ENCODE data around the gene SNX27. TPM values are rescaled to one million over a fixed set of nuclear protein-coding genes. Genes with fewer than 3 reads are reported as not detected.

Gene SNX27
- total RNA-seq, 1 donor from 2014 or later: 33.1 TPM

DNA sequence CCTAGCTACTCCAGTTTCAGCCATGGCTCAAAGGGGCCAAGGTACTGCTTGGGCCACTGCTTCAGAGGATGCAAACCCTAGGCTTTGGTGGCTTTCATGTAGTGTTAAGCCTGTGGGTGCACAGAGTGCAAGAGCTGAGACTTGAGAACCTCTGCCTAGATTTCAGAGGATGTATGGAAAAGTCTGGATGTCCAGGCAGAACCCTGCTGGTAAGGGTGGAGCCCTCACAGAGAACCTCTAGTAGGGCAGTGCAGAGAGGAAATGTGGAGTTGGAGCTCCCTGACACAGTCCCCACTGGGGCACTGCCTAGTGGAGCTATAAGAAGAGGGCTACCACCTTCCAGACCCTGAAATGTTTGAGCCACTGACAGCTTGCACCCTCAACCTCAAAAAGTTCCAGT is 125.6 kb downstream of the SNX27 start:
- Mint-ChIP-seq H3K4me1 (peaks cover 8% of the 10 kb centered on the region), H3K27ac (no peak overlapping the region), H3K27me3 (peaks cover 7% of the 10 kb centered on the region), H3K9me3 (peaks cover 7% of the 10 kb centered on the region), H3K4me3 (no peak overlapping the region), H3K36me3 (ENCODE audit: low read depth) (peaks cover 2% of the 10 kb centered on the region)
- intact Hi-C loops (cut with micrococcal nuclease): no loop called here
- no peak for DNase-seq

DNA sequence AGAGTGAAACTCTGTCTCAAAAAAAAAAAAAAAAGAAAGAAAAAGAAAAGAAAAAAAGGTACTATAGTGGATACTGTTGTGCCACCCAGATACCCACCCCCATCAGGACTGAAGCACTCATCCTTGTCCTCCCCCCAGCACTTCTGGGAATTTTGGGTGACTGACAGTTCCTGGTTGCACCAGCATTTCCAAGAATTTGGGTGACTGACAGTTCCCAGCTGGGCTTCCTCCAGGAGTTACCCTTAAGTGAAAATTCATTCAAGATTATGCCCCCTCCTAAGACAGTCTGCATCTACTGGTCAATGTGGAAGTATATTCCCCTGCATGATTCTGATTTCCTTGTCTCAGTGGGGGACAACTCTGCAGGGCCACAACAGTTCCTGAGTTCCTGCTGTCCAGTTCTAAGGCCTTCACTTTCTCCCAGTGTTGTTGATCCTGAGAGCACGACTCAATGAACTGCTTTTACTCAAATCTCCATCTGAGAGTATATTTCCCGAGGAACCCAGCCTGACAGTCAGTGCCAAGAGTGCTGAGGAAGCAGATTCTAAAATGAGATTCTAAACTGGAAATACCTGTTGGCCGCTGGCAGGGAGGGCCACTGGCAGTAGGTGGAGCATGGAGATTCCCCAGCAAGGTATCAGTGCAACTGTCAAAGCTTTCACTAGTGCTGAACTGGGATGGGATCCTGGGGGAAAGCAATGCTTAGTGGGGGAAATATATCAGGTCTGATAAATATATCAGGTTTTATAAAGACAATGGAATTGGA is 127.9 kb downstream of the SNX27 start:
- Mint-ChIP-seq H3K9me3 (peaks cover 7% of the 10 kb centered on the region), H3K36me3 (ENCODE audit: low read depth) (peaks cover 2% of the 10 kb centered on the region), H3K4me1 (peaks cover 8% of the 10 kb centered on the region), H3K4me3 (no peak overlapping the region), H3K27ac (no peak overlapping the region), H3K27me3 (peaks cover 19% of the 10 kb centered on the region)
- intact Hi-C loops (cut with micrococcal nuclease): loop anchor here (5.0 kb wide), 1 partner anchor 63 kb away; no protein-coding TSS in a partner anchor
- no peak for DNase-seq

DNA sequence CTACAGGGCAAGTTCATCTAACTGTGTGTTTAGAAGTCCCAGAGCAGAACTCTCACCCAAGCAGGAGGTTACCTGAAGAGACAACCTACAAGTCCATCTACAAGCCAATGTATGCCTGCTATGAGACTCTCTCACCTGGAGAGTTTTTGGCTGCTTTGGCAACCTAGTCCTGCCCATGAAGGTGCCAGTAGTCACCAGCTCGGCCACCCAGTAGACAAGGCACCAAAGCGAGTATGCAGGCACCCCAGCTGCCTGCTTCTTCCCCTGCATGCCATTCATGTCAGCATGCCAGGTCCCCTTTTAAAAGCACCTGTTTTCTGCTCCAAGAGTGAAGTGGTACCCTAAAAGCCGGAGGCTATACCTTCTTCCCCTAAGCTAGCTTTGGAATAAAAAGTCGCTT is 129.7 kb downstream of the SNX27 start:
- intact Hi-C loops (cut with micrococcal nuclease): loop anchor here (5.0 kb wide), 1 partner anchor 61 kb away; no protein-coding TSS in a partner anchor
- no peak overlapping the region for H3K4me3 Mint-ChIP-seq
- peaks cover 2% of the 10 kb centered on the region for H3K36me3 Mint-ChIP-seq (ENCODE audit: low read depth)
- H3K9me3 Mint-ChIP-seq: peaks cover 7% of the 10 kb centered on the region
- peaks cover 27% of the 10 kb centered on the region for H3K27me3 Mint-ChIP-seq
- DNase-seq: no peak
- H3K27ac Mint-ChIP-seq: no peak overlapping the region
- peaks cover 5% of the 10 kb centered on the region for H3K4me1 Mint-ChIP-seq

Other genes starting within 250 kb of the SNX27 start
- not detected in 2 replicates for gene SELENBP1, start 239.3 kb upstream of the SNX27 start, total RNA-seq
- gene PSMB4, start 212.5 kb upstream of the SNX27 start, total RNA-seq: 452 and 456 TPM in 2 replicates
- gene POGZ, start 152.6 kb upstream of the SNX27 start, total RNA-seq: 82.6 and 86.5 TPM in 2 replicates
- 0.07 and 0.28 TPM in 2 replicates for gene CGN, start 100.7 kb upstream of the SNX27 start, total RNA-seq
- gene TUFT1, start 71.7 kb upstream of the SNX27 start, total RNA-seq: 1.7 and 2.1 TPM in 2 replicates
- not detected in 2 replicates for gene CELF3, start 104.8 kb downstream of the SNX27 start, total RNA-seq
- gene RIIAD1, start 109.5 kb downstream of the SNX27 start, total RNA-seq: not detected in 2 replicates
- 136 TPM in 2 replicates for gene MRPL9, start 151.4 kb downstream of the SNX27 start, total RNA-seq
- gene TDRKH, start 178.4 kb downstream of the SNX27 start, total RNA-seq: 12.7 and 13.3 TPM in 2 replicates
- not detected in 2 replicates for gene LINGO4, start 193.4 kb downstream of the SNX27 start, total RNA-seq
- 1.0 and 1.3 TPM in 2 replicates for gene RORC, start 219.8 kb downstream of the SNX27 start, total RNA-seq
- gene C2CD4D, start 227.8 kb downstream of the SNX27 start, total RNA-seq: 0.86 and 1.5 TPM in 2 replicates
- not detected in 2 replicates for gene THEM5, start 241.7 kb downstream of the SNX27 start, total RNA-seq

Data from activated CD4-positive, alpha-beta T cell treated with anti-CD3 and anti-CD28 coated beads, Interleukin-2, amount 10 ng/mL, durations not matched to agents 24 days and 14 days (primary cell).